H1 (cell line): Measurements from ENCODE around the gene DNAJB8. TPM values are rescaled to one million over a fixed set of nuclear protein-coding genes. Genes with fewer than 3 reads are reported as not detected.

ENCODE experiments used
- CTCF ChIA-PET: fragments of 300-600 bp; sonication (Branson Sonifier 250); formaldehyde crosslinking; loops from one replicate; lab custom pipeline; 2021; ENCODE audit not compliant: partially characterized antibody; lab: Charles Lee
- POLR2A ChIA-PET: fragments of 300-600 bp; sonication (Branson Sonifier 250); formaldehyde crosslinking; loops from one replicate; lab custom pipeline; 2021; ENCODE audit warnings: inconsistent platforms; ENCODE audit not compliant: partially characterized antibody; lab: Charles Lee
- DNase-seq, 2 experiments: peaks; one replicate each; pipeline versions ENCODE4 v3.0.0 to v3.0.0-alpha.2; 2010 to 2022; ENCODE audit warnings: low spot score in 2 of 2, low read depth in 1 of 2, mixed read lengths in 1 of 2
- FAIRE-seq: peaks from 2 replicates; lab custom pipeline; 2011; peaks lifted over from hg19 to GRCh38; lab: Jason Lieb, UNC
- H2AFZ ChIP-seq: 2 replicates; pipeline ENCODE4 v1.8.1; 2012; ENCODE audit warnings: low read length, inconsistent platforms
- H2AK5ac ChIP-seq: 2 replicates; pipeline ENCODE4 v1.6.1; 2013; ENCODE audit warnings: low read depth, low read length
- H2BK120ac ChIP-seq: replicated peaks from 2 replicates; pipeline ENCODE3; 2013; ENCODE audit warnings: low read depth, low read length, inconsistent platforms
- H2BK12ac ChIP-seq: 2 replicates; pipeline ENCODE4 v1.6.1; 2013; ENCODE audit warnings: low read depth, low read length
- H2BK15ac ChIP-seq: 2 replicates; pipeline ENCODE4 v1.6.1; 2013; ENCODE audit warnings: low read length
- H2BK20ac ChIP-seq: 2 replicates; pipeline ENCODE4 v1.6.1; 2013; ENCODE audit warnings: low read length
- H2BK5ac ChIP-seq: 2 replicates; pipeline ENCODE4 v1.6.1; 2013; ENCODE audit warnings: low read depth, low read length
- H3K14ac ChIP-seq: 2 replicates; pipeline ENCODE4 v1.6.1; 2013; ENCODE audit warnings: inconsistent platforms; ENCODE audit not compliant: insufficient read length
- H3K18ac ChIP-seq: 2 replicates; pipeline ENCODE4 v1.6.1; 2013; ENCODE audit warnings: low read length; ENCODE audit errors: extremely low read depth
- H3K23ac ChIP-seq: 2 replicates; pipeline ENCODE4 v1.6.1; 2013; ENCODE audit warnings: inconsistent platforms; ENCODE audit not compliant: insufficient read length
- H3K23me2 ChIP-seq: 2 replicates; pipeline ENCODE4 v1.6.1; 2013; ENCODE audit warnings: low read depth, low read length
- H3K27ac ChIP-seq: 2 replicates; pipeline ENCODE4 v1.6.1; 2011; ENCODE audit warnings: low read depth, low read length, inconsistent platforms
- H3K27me3 ChIP-seq, 4 experiments: replicated peaks in 1 of 4; 1 replicate in 1 of 4; 2 replicates in 3 of 4; pipeline versions ENCODE4 v1.6.1 to v1.8.1; 2011 to 2013; ENCODE audit warnings: low read length in 3 of 4, mild to moderate bottlenecking in 3 of 4, inconsistent platforms in 2 of 4, mixed read lengths in 2 of 4, moderate library complexity in 1 of 4; ENCODE audit not compliant: control insufficient read depth in 3 of 4, insufficient read depth in 3 of 4; ENCODE audit errors: extremely low read depth in 1 of 4
- H3K36me3 ChIP-seq, 4 experiments: 2 replicates each; pipeline versions ENCODE4 v1.6.1 to v1.8.1; 2011 to 2013; ENCODE audit warnings: mild to moderate bottlenecking in 4 of 4, low read length in 3 of 4, moderate library complexity in 2 of 4, control low read depth in 1 of 4, inconsistent platforms in 1 of 4; ENCODE audit not compliant: insufficient read depth in 4 of 4, control insufficient read depth in 2 of 4
- H3K4ac ChIP-seq: replicated peaks from 2 replicates; pipeline ENCODE3; 2013; ENCODE audit warnings: low read length, low read depth, mixed read lengths, inconsistent platforms; ENCODE audit not compliant: insufficient read length
- H3K4me1 ChIP-seq, 4 experiments: replicated peaks in 1 of 4; 1 replicate in 1 of 4; 2 replicates in 3 of 4; pipeline versions ENCODE4 v1.6.1 to v1.8.1; 2011 to 2013; ENCODE audit warnings: low read length in 3 of 4, inconsistent platforms in 2 of 4, mixed read lengths in 1 of 4; ENCODE audit not compliant: insufficient read depth in 4 of 4, control insufficient read depth in 3 of 4
- H3K4me2 ChIP-seq, 2 experiments: 2 replicates each; pipeline versions ENCODE4 v1.6.1 to v1.8.1; 2011 to 2013; ENCODE audit warnings: low read depth in 2 of 2, low read length in 2 of 2, control low read depth in 1 of 2, inconsistent platforms in 1 of 2, mild to moderate bottlenecking in 1 of 2; ENCODE audit not compliant: insufficient read depth in 1 of 2
- H3K4me3 ChIP-seq, 4 experiments: fragments of 200-600, 300-600 bp in 1 of 4; sonication (generic), shearing (Covaris generic), sonication (Bioruptor Twin) in 1 of 4; 2 replicates each; pipeline versions ENCODE4 v1.5.1 to v1.8.1; 2011 to 2016; ENCODE audit warnings: low read length in 4 of 4, low read depth in 3 of 4, control low read depth in 2 of 4, inconsistent platforms in 2 of 4, mild to moderate bottlenecking in 2 of 4, mixed read lengths in 1 of 4, moderate library complexity in 1 of 4; ENCODE audit not compliant: insufficient read depth in 2 of 4; ENCODE audit errors: extremely low read depth in 1 of 4
- H3K56ac ChIP-seq: replicated peaks from 2 replicates; pipeline ENCODE3; 2013; ENCODE audit warnings: low read depth, mild to moderate bottlenecking, mixed read lengths, low read length, inconsistent platforms; ENCODE audit not compliant: insufficient read length
- H3K79me1 ChIP-seq: 2 replicates; pipeline ENCODE4 v1.6.1; 2013; ENCODE audit warnings: low read depth, low read length, control low read depth
- H3K79me2 ChIP-seq, 2 experiments: 2 replicates each; pipeline versions ENCODE4 v1.6.1 to v1.8.1; 2012 to 2013; ENCODE audit warnings: low read length in 2 of 2, mild to moderate bottlenecking in 2 of 2, inconsistent platforms in 1 of 2; ENCODE audit not compliant: insufficient read depth in 2 of 2, control insufficient read depth in 1 of 2
- H3K9ac ChIP-seq, 4 experiments: replicated peaks in 1 of 4; 1 replicate in 1 of 4; 2 replicates in 3 of 4; pipeline versions ENCODE4 v1.6.1 to v1.8.1; 2011 to 2013; ENCODE audit warnings: low read depth in 3 of 4, low read length in 3 of 4, control low read depth in 2 of 4, mild to moderate bottlenecking in 2 of 4, moderate library complexity in 2 of 4, inconsistent platforms in 1 of 4; ENCODE audit errors: extremely low read depth in 1 of 4
- H3K9me3 ChIP-seq, 2 experiments: 2 replicates each; pipeline versions ENCODE4 v1.6.1 to v1.8.1; 2012 to 2013; ENCODE audit warnings: mild to moderate bottlenecking in 2 of 2, moderate library complexity in 2 of 2, control low read depth in 1 of 2, inconsistent platforms in 1 of 2, low read depth in 1 of 2, low read length in 1 of 2, mixed read lengths in 1 of 2; ENCODE audit not compliant: insufficient read depth in 2 of 2
- H4K20me1 ChIP-seq, 2 experiments: replicated peaks in 1 of 2; 2 replicates each; pipeline versions ENCODE3 to v1.8.1; 2011 to 2013; ENCODE audit warnings: inconsistent platforms in 2 of 2, low read length in 2 of 2, mild to moderate bottlenecking in 1 of 2; ENCODE audit not compliant: insufficient read depth in 2 of 2, control insufficient read depth in 1 of 2
- H4K5ac ChIP-seq: 2 replicates; pipeline ENCODE4 v1.6.1; 2013; ENCODE audit warnings: low read length, low read depth, mixed read lengths, inconsistent platforms; ENCODE audit not compliant: insufficient read length
- H4K8ac ChIP-seq: 2 replicates; pipeline ENCODE4 v1.8.0; 2013; ENCODE audit warnings: mild to moderate bottlenecking, moderate library complexity, low read length, inconsistent platforms; ENCODE audit not compliant: insufficient read depth; ENCODE audit errors: extremely low read depth
- H4K91ac ChIP-seq: replicated peaks from 2 replicates; pipeline ENCODE3; 2013; ENCODE audit warnings: low read length, mixed read lengths, inconsistent platforms; ENCODE audit not compliant: insufficient read length
- CTBP2 ChIP-seq: IDR thresholded peaks from 2 replicates; pipeline ENCODE4 v1.7.0; 2011; ENCODE audit warnings: borderline replicate concordance, mild to moderate bottlenecking, moderate library complexity, mixed read lengths, low read length; ENCODE audit not compliant: insufficient read depth, insufficient read length
- POU5F1 ChIP-seq: IDR thresholded peaks from 2 replicates; pipeline ENCODE4 v1.6.1; 2011; ENCODE audit warnings: low read depth, mild to moderate bottlenecking, low read length, moderate library complexity
- RNF2 ChIP-seq: fragments of 200-900, 300-1000 bp; sonication (generic); IDR thresholded peaks from 2 replicates; pipeline ENCODE4 v1.7.1; 2016; ENCODE audit warnings: borderline replicate concordance, low read depth, mild to moderate bottlenecking, antibody characterized with exemption, low read length; ENCODE audit not compliant: poor library complexity, severe bottlenecking; ENCODE audit errors: missing control alignments
- WGBS, 2 experiments: shearing (Covaris generic) in 1 of 2; methylation state at CpG; one replicate each; pipeline versions ENCODE4 v1.1.6 to v1.1.7; 2013 to 2015; ENCODE audit warnings: low lambda C conversion rate in 2 of 2, mixed read lengths in 2 of 2, inconsistent platforms in 1 of 2, low coverage in 1 of 2, missing lambda C conversion rate in 1 of 2; ENCODE audit not compliant: insufficient replicate concordance in 2 of 2, insufficient coverage in 1 of 2, insufficient read length in 1 of 2; ENCODE audit errors: extremely low coverage in 1 of 2, missing lambda C conversion rate in 1 of 2; 5-methylcytosine and 5-hydroxymethylcytosine counted together
- polyA plus RNA-seq, 7 experiments: library from polyadenylated mRNA; depleted of rRNA in 3 of 7; stranded (reverse) in 5 of 7; unstranded in 2 of 7; fragments of >200 nt in 5 of 7; fragments of 200-250 nt in 2 of 7; gene quantifications; 1 replicate in 5 of 7; 2 replicates in 1 of 7; 4 replicates in 1 of 7; pipeline versions ENCODE4 v1.2.1 to v1.2.3, GENCODE V29; 2011 to 2013; ENCODE audit warnings: missing spikeins in 2 of 7, mixed read lengths in 2 of 7
- total RNA-seq: library from RNA; stranded (reverse); fragmentation: NEBNext Ultra II Directional; extraction: Animal tissue kit (Norgen Biotek cat#: 25700); gene quantifications from 2 replicates; pipeline ENCODE4 v1.2.1, GENCODE V29; 2021
- TF ChIP-seq, protein P1 (sequence below): IDR thresholded peaks from 2 replicates; pipeline ENCODE4 v1.6.1; 2011; ENCODE audit warnings: low read depth, mild to moderate bottlenecking, low read length; ENCODE audit not compliant: insufficient read depth
- TF ChIP-seq, protein P2 (sequence below): IDR thresholded peaks from 2 replicates; pipeline ENCODE4 v1.6.1; 2011; ENCODE audit warnings: low read length, improper control_type of control experiment

DNAJB8 gene
- total and polyA plus RNA-seq, 2 of the 8 experiments (the other 6 are each of a cell fraction or from before 2014, with no cell fraction given): not detected

DNA sequence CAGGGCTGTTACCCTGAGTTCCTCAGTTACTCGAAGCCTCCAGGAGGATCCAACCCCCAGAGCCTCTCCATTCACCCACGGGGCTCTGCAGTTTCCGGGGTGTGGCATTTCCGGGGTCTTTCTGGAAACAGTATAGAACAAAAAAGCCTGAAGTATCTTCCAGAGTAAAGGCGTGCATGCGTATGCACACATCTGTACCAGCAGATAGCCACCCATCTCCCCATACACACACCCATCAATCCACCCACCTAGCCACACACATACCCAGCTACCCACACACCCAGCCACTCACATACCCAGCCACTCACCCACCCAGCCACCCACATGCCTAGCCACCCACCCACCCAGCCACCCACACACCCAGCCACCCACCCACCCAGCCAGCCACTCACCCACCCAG, 2.9 kb upstream of the DNAJB8 start:
- Histone ChIP-seq H3K23me2 (peaks cover 2% of the 10 kb centered on the region; the same call in 1 of the 2 replicates), H3K4me1 (peaks cover 0 to 12% (median under 1%) of the 10 kb centered on the region in 4 experiments; a peak in 5 of 7 replicates), H3K9me3 (no peaks in the 10 kb centered on the region), H4K91ac (no peak overlapping the region), H3K79me2 (no peaks in the 10 kb centered on the region), H3K18ac (no peak overlapping the region), H3K4me2 (no peak overlapping the region), H2BK120ac (no peak overlapping the region), H2BK12ac (no peak overlapping the region), H2AFZ (no peak overlapping the region), H2BK20ac (no peak overlapping the region), H3K27me3 (peaks cover 16 to 57% (median 53%) of the 10 kb centered on the region in 4 experiments), H4K8ac (no peak overlapping the region), H3K23ac (no peak overlapping the region), H4K20me1 (peaks cover 0 to 4% of the 10 kb centered on the region in 2 experiments), H3K4ac (no peak overlapping the region), H2BK5ac (no peak overlapping the region), H3K4me3 (no peak overlapping the region), H2BK15ac (no peak overlapping the region), H4K5ac (no peak overlapping the region), H3K56ac (no peak overlapping the region), H3K36me3 (no peaks in the 10 kb centered on the region), H2AK5ac (no peak overlapping the region), H3K79me1 (no peaks in the 10 kb centered on the region; the same call in 1 of the 2 replicates), H3K14ac (no peak overlapping the region), H3K27ac (no peak overlapping the region), H3K9ac (no peak overlapping the region)
- DNase-seq: no peak
- FAIRE-seq: no peak
- CTCF ChIA-PET: interaction anchor here (1.2 to 1.8 kb wide), 3 partner anchors 11 to 31 kb away, joined by 3 to 8 read pairs (median 6); no protein-coding TSS in a partner anchor
- WGBS, 2 experiments: 79% methylated on average over 6 of the region's 6 CpGs; no CpG with 5 or more reads in 1 of the 2 experiments
- POLR2A ChIA-PET: no interaction called here
- TF ChIP-seq POU5F1 (no peak), CTBP2 (no peak), RNF2 (no peak)
- TF ChIP-seq, protein P1, sequence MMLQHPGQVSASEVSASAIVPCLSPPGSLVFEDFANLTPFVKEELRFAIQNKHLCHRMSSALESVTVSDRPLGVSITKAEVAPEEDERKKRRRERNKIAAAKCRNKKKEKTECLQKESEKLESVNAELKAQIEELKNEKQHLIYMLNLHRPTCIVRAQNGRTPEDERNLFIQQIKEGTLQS: no peak
- TF ChIP-seq, protein P2, sequence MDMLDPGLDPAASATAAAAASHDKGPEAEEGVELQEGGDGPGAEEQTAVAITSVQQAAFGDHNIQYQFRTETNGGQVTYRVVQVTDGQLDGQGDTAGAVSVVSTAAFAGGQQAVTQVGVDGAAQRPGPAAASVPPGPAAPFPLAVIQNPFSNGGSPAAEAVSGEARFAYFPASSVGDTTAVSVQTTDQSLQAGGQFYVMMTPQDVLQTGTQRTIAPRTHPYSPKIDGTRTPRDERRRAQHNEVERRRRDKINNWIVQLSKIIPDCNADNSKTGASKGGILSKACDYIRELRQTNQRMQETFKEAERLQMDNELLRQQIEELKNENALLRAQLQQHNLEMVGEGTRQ: no peak
